ENCODE data around the gene C2CD2. TPM values are rescaled to one million over a fixed set of nuclear protein-coding genes. Genes with fewer than 3 reads are reported as not detected.

Gene C2CD2
- polyA plus RNA-seq, 1 of the 3 experiments (the other 2 are of a cell fraction): 9.7 TPM

- DNase-seq: no peak
- Histone ChIP-seq H3K9me3 (no peaks in the 10 kb centered on the region), H3K4me2 (no peak overlapping the region), H2AFZ (ENCODE audit: low read depth) (no peak overlapping the region), H3K9me2 (no peaks in the 10 kb centered on the region), H3K27me3 (ENCODE audit: insufficient read depth) (no peaks in the 10 kb centered on the region), H3K9ac (no peak overlapping the region), H3F3A (replicated peaks; ENCODE audit: insufficient read depth) (peaks cover 2% of the 10 kb centered on the region), H4K20me1 (ENCODE audit: insufficient read depth) (no peaks in the 10 kb centered on the region), H3K36me3 (replicated peaks in 1 of 2; ENCODE audit: control insufficient read depth in 1 of 2, insufficient read depth in 2 of 2, low read length in 1 of 2) (no peaks in the 10 kb centered on the region), H3K79me2 (ENCODE audit: insufficient read depth) (peaks cover 6% of the 10 kb centered on the region; the same call in 1 of the 2 replicates), H3K27ac (ENCODE audit: low read depth in 2 of 2, low read length in 1 of 2) (no peak overlapping the region), H3K4me1 (ENCODE audit: control insufficient read depth in 1 of 2, insufficient read depth in 2 of 2, low read depth in 1 of 2, low read length in 1 of 2) (peaks cover 12 to 13% of the 10 kb centered on the region in 2 experiments; a peak in 2 of 4 replicates), H3K4me3 (ENCODE audit: low read depth in 2 of 2, low read length in 1 of 2) (no peak overlapping the region)
- WGBS (ENCODE audit: low lambda C conversion rate): 95% methylated on average over 9 of the region's 10 CpGs
- ChIA-PET POLR2A (no interaction called here), CTCF (interaction anchor here (0.9 to 1.2 kb wide), 3 partner anchors 11 to 65 kb away, joined by 3 read pairs; no protein-coding TSS in a partner anchor)
- TF ChIP-seq TCF12 (IDR thresholded peaks at IDR 0.05) (no peak), RCOR1 (IDR thresholded peaks at IDR 0.05; ENCODE audit: low read length) (no peak), FOXM1 (IDR thresholded peaks at IDR 0.05; ENCODE audit: low read depth) (no peak), NRF1 (IDR thresholded peaks at IDR 0.05; ENCODE audit: low read depth, low read length) (no peak), EP300 (IDR thresholded peaks at IDR 0.05; ENCODE audit: borderline replicate concordance in 1 of 2, low read depth in 1 of 2, low read length in 1 of 2) (no peak), SIN3A (IDR thresholded peaks at IDR 0.05; ENCODE audit: borderline replicate concordance, low read depth, low read length) (no peak), MXI1 (IDR thresholded peaks at IDR 0.05; ENCODE audit: low read depth, low read length) (no peak), NFIC (IDR thresholded peaks at IDR 0.05; ENCODE audit: borderline replicate concordance) (no peak), RXRA (IDR thresholded peaks at IDR 0.05; ENCODE audit: borderline replicate concordance, low read depth) (no peak), JUND (IDR thresholded peaks at IDR 0.05) (no peak), POLR2AphosphoS5 (IDR thresholded peaks at IDR 0.05; ENCODE audit: low read depth, low read length) (no peak), ELF1 (IDR thresholded peaks at IDR 0.05) (no peak), MAX (IDR thresholded peaks at IDR 0.05; ENCODE audit: low read depth) (no peak), FOXJ3 (CRISPR knock-in tag; IDR thresholded peaks at IDR 0.05) (no peak), RFX5 (IDR thresholded peaks at IDR 0.05; ENCODE audit: low read length) (no peak)
- TF ChIP-seq, protein P1, sequence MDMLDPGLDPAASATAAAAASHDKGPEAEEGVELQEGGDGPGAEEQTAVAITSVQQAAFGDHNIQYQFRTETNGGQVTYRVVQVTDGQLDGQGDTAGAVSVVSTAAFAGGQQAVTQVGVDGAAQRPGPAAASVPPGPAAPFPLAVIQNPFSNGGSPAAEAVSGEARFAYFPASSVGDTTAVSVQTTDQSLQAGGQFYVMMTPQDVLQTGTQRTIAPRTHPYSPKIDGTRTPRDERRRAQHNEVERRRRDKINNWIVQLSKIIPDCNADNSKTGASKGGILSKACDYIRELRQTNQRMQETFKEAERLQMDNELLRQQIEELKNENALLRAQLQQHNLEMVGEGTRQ (IDR thresholded peaks at IDR 0.05; ENCODE audit: borderline replicate concordance, low read depth, low read length): no peak
These were observed 25.1 kb downstream of the C2CD2 start for GRCh38 chr21:41928621-41929220.

- CTCF ChIA-PET: interaction anchor here (1.2 kb wide), 1 partner anchor 12 kb away, joined by 3 read pairs; no protein-coding TSS in a partner anchor
- no peak overlapping the region for H3K27ac ChIP-seq (ENCODE audit: low read depth in 2 of 2, low read length in 1 of 2)
- H4K20me1 ChIP-seq (ENCODE audit: insufficient read depth): no peaks in the 10 kb centered on the region
- POLR2A ChIA-PET: no interaction called here
- peaks cover 2% of the 10 kb centered on the region for H3F3A ChIP-seq (replicated peaks; ENCODE audit: insufficient read depth)
- no peak for DNase-seq
- TF ChIP-seq FOSL2 (IDR thresholded peaks at IDR 0.05; ENCODE audit: borderline replicate concordance, low read depth): no peak
- TF ChIP-seq TAF1 (IDR thresholded peaks at IDR 0.05; ENCODE audit: borderline replicate concordance, low read depth, low read length): no peak
- TF ChIP-seq, protein P2, sequence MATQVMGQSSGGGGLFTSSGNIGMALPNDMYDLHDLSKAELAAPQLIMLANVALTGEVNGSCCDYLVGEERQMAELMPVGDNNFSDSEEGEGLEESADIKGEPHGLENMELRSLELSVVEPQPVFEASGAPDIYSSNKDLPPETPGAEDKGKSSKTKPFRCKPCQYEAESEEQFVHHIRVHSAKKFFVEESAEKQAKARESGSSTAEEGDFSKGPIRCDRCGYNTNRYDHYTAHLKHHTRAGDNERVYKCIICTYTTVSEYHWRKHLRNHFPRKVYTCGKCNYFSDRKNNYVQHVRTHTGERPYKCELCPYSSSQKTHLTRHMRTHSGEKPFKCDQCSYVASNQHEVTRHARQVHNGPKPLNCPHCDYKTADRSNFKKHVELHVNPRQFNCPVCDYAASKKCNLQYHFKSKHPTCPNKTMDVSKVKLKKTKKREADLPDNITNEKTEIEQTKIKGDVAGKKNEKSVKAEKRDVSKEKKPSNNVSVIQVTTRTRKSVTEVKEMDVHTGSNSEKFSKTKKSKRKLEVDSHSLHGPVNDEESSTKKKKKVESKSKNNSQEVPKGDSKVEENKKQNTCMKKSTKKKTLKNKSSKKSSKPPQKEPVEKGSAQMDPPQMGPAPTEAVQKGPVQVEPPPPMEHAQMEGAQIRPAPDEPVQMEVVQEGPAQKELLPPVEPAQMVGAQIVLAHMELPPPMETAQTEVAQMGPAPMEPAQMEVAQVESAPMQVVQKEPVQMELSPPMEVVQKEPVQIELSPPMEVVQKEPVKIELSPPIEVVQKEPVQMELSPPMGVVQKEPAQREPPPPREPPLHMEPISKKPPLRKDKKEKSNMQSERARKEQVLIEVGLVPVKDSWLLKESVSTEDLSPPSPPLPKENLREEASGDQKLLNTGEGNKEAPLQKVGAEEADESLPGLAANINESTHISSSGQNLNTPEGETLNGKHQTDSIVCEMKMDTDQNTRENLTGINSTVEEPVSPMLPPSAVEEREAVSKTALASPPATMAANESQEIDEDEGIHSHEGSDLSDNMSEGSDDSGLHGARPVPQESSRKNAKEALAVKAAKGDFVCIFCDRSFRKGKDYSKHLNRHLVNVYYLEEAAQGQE (IDR thresholded peaks at IDR 0.05; ENCODE audit: low read depth, low read length): no peak
- H3K9me2 ChIP-seq: no peaks in the 10 kb centered on the region
- H3K27me3 ChIP-seq (ENCODE audit: insufficient read depth): no peaks in the 10 kb centered on the region
- peaks cover 5 to 7% of the 10 kb centered on the region in 2 experiments; a peak in 2 of 4 replicates for H3K4me1 ChIP-seq (ENCODE audit: control insufficient read depth in 1 of 2, insufficient read depth in 2 of 2, low read depth in 1 of 2, low read length in 1 of 2)
- H2AFZ ChIP-seq (ENCODE audit: low read depth): no peak overlapping the region
- H3K9ac ChIP-seq: no peak overlapping the region
- H3K79me2 ChIP-seq (ENCODE audit: insufficient read depth): peaks cover 6% of the 10 kb centered on the region; the same call in 1 of the 2 replicates
- H3K36me3 ChIP-seq (replicated peaks in 1 of 2; ENCODE audit: control insufficient read depth in 1 of 2, insufficient read depth in 2 of 2, low read length in 1 of 2): no peaks in the 10 kb centered on the region
- no peak overlapping the region for H3K4me2 ChIP-seq
- H3K9me3 ChIP-seq: no peaks in the 10 kb centered on the region
- 94% methylated on average over 15 of the region's 17 CpGs for WGBS (ENCODE audit: low lambda C conversion rate)
- no peak overlapping the region for H3K4me3 ChIP-seq (ENCODE audit: low read depth in 2 of 2, low read length in 1 of 2)
These were observed 25.9 kb downstream of the C2CD2 start for GRCh38 chr21:41927727-41928409.
